GM18508 (cell line): ENCODE results near the gene S1PR2.
"Not testable (repeated sequence)": the region's sequence is repeated elsewhere in the genome, so short reads cannot be mapped to it uniquely, and the experiment has no call there.

Source experiments
- ATAC-seq: cut with Tn5 transposase; IDR thresholded peaks from one replicate; pipeline ENCODE4 v1.9.1; 2021; ENCODE audit warnings: moderate number of reproducible peaks; ENCODE audit not compliant: insufficient read depth, unreplicated experiment

S1PR2 gene

DNA sequence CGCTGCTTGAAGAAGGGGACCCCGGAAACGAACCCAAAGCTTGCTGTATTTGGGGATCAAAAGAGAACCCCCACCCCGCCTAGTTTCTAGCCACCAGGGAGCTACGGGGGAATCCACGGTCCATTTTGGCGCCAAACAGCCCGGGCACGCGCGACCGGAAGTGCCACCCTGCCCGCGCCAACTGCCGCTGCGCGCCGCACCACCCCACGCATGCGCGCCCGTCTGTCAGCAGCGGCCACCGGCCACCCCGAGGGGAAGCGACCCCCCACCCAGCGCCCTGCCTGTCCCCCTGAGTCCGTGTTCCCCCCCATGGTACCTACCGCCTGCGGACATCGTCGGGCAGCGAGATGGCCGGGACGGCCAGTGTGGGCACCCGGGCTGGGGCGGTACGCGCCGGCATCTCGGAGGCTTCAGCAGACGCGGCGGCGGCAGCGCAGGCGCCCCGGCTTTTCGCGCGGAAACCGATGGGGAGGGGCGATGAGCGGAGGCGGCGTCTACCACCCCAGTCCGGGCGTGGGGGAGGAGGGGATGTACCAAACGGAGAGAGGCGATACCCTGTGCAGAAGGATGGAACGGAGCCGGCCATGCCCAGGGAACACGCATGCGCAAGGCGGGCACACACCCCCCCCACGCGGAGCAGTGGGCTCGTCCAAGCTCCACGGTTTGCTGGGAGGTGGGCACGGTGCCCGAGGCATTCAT is 36.5 kb downstream of the S1PR2 start, which contains the start of gene DNMT1:
Gene DNMT1, minus strand, starts transcription at position 454 of the 699 bp plus-strand sequence. Its CDS starts 54 bp downstream, at position 400.
- ATAC-seq = peak; percentile 52

DNA sequence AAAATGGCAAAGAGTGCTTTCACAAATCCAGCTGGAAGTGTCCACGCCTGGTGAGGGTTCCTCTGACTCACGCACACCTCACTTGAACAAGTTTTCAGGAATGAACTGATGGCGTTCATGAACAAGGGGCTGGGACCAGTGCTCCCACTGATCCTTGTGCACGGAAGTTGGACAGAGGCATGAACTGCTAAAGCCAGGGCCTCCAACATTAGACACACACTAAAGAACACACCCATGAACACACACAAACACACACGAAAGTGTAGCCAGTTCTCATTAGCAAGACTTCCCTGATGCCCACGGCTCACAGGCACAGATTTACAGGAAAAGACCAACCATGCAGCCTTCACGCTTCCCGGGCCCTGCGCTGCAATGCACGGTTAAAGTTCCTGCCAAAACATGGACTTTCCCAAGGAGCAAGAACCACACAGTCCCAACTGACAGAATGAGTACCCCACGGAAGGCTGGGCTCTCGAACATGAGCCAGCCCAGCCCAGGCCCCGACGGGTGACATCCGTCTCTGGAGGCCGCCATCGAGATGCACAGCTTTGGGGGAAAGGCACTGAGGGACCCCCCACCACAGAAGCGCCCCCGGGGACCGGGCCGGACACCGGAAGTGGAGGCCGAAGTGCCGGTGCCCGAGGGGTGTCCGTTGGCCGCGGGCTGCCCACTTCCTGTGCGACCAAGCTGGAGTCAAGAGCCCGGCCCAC is 37.2 kb downstream of the S1PR2 start:
- no peak for ATAC-seq

DNA sequence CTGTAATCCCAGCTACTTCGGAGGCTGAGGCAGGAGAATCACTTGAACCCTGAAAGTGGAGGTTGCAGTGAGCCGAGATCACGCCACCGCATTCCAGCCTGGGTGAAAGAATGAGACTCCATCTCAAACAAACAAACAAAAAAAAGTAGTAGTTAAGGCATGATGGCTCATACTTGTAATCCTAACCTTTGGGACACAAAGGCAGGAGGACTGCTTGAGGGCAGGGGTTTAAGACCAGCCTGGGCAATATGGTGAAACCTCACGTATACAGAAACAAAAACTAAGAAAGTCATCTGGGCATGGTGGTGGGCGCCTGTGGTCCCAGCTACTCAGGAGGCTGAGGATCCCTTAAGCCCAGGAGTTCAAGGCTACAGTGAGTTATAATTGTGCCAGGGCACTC is 38.2 kb downstream of the S1PR2 start:
- no peak for ATAC-seq

DNA sequence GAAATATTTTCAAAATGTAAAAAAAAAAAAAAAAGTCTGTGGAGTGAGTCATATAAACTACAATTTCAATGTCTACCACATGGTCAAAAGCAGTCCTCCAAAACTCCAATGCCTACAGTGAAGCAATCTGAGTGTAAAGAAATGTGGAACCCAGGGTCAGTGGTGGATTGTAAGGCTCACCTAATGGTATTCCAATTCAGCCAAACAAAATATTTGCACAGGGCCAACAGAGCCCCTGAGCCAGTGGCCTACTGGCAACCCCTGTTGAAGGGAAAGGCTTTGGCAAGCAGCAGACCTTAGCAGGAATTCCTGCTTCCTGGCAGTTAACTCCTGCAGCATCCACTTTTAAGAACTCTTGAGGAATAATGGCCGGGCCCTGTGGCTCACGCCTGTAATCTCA is 39.8 kb downstream of the S1PR2 start:
- no peak for ATAC-seq

DNA sequence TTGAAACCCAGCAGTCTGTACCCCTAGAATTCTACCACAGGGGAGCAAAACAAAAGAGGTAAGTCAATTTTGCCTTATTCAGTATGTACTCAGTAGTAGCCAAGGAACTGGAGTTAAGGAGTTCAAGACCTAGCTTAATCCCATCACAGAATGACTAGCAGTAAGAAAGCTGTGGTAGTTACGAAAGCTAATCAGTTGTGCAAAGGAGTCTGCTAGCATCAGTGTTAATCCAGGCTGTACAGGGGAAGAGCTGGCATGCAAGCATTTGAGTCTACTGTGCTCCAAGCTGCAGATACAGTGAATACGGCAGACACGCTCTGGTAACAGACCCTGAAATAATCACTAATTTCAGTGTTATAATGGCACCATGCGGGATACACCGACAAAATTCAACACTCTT is 41.1 kb downstream of the S1PR2 start:
- ATAC-seq = no peak

- no peak for ATAC-seq
Measured at GRCh38 chr19:10189616-10190015, 41.5 kb downstream of the S1PR2 start.

- no peak for ATAC-seq
Measured at GRCh38 chr19:10187315-10187714, 43.8 kb downstream of the S1PR2 start.

- ATAC-seq = no peak
Measured at GRCh38 chr19:10184636-10185035, 46.5 kb downstream of the S1PR2 start.

- no peak for ATAC-seq
Measured at GRCh38 chr19:10183926-10184325, 47.2 kb downstream of the S1PR2 start.

GRCh38 chr19:10182847-10183246 is 48.3 kb downstream of the S1PR2 start:
- no peak for ATAC-seq

GRCh38 chr19:10182076-10182475 is 49.1 kb downstream of the S1PR2 start:
- ATAC-seq = no peak

GRCh38 chr19:10180459-10180858 is 50.7 kb downstream of the S1PR2 start:
- ATAC-seq = no peak

- ATAC-seq = not testable (repeated sequence)
Measured at GRCh38 chr19:10180024-10180423, 51.1 kb downstream of the S1PR2 start.

DNA sequence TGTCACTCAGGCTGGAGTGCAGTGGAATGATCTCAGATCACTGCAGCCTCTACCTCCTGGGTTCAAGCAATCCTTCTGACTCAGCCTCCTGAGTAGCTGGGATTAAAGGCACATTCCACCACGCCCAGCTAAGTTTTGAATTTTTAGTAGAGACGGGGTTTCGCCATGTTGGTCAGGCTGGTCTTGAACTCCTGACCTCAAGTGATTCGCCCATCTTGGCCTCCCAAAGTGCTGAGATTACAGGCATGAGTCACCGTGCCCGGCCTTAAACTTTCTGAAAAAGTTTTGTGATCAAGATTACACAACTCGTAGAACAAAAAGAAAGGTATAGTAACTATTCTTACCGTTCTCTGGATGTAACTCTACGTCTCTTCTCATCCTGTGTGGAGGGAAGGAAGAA is 57.6 kb downstream of the S1PR2 start:
- no peak for ATAC-seq
